Measurements from ENCODE around the gene NUBP1.
"Not testable (repeated sequence)": the region's sequence is repeated elsewhere in the genome, so short reads cannot be mapped to it uniquely, and the experiment has no call there.

NUBP1 gene

DNA sequence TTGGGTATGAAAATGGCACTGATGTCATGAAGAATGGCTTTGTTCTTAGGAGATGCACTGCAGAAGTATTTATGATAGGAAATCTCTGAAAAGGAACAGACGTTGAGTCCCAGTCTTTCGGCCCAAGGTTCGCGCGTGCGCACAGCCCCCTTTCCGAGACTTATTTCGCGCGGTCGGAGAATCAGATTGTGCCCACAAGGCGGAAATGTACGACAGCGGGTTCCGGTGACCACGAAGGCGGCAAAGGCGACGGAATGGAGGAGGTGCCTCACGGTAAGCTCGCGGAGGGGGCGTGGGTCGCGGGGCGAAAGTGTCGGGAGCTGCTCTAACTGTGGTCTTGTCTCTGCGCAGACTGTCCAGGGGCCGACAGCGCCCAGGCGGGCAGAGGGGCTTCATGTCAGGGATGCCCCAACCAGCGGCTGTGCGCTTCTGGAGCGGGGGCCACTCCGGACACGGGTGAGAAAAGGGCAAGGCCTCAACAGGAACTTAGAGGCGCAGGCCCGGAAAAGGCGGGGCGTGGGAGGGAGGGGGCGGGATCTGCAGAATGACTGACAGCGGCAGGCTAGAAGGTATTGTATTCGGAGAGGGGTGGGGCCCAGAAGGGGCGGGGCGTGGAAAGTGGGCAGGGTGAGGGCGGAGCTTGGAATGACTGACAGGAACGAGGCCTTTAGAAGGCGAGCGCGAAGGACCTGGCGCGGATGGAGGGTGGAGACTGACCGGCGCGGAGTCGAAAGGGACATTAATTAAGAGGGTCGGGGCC, at the start of gene NUBP1:
TSS of gene NUBP1 (plus strand) at position 233 of the 760 bp plus-strand sequence. CDS start at position 255, 22 bp downstream.
- peak; percentile 98 to 99 for DNase-seq (ENCODE audit: low read depth in 2 of 2)

DNA sequence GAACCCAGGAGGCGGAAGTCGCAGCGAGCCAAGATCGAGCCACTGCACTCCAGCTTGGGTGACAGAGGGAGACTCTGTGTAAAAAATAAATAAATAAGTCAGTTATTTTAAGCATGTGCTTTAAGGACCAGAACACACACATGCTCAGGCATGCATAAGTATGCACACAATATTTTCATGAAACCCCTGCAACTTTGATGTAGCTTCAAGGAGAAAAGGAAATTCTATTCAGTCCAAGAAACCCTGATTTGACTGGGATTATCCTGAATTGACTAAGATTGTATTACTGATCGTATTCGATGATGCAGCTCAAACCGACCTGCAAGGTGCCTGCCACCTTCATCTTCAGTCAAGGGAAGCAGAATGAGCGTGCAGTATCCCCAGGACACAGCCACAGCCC, 49.8 kb upstream of the NUBP1 start:
- DNase-seq (ENCODE audit: low read depth in 2 of 2), result no peak

DNA sequence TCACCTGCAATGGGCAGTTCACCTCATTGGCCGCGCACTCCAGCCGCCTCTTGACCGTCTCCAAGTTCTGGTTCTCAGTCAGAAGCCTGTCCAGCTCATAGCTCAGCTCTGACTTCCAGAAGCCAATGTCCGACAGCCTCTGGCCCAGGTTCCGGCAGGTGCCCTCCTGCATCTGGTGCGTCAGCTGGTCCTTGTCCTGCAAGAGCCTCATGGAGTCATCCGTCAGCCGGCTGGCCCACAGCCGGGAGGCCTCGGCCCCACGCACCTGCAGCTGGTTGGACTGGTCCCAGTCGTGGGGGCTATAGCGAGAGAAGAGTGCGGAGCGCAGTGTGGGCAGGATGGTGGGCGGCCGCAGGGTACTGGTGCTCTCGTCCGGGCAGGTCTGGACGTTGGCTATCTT, 49.3 kb upstream of the NUBP1 start:
- no peak for DNase-seq (ENCODE audit: low read depth in 2 of 2)

DNA sequence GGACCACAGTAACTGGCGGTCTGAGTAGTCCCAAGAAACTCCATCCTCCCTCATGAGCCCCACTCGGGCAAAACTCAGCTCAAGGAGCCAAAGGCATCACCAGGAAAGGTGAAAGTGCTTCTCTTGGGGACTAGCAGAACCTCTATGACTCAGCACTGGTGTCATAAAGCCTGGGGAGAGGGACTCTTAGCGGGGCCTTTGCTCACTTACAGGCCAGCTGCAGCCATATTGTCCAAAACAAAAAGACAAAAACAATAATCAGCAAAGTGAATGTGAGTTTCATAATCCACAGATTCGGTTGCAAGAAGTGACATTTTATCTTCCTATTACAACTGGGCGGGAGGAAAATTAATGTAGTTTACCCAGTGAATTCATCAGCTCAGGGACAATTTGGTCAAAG, 48.8 kb upstream of the NUBP1 start, which contains the start of gene TEKT5:
TSS of gene TEKT5 (minus strand) at position 101 of the 400 bp plus-strand sequence. CDS start at position 44, 57 bp downstream.
- no peak for DNase-seq (ENCODE audit: low read depth in 2 of 2)

DNA sequence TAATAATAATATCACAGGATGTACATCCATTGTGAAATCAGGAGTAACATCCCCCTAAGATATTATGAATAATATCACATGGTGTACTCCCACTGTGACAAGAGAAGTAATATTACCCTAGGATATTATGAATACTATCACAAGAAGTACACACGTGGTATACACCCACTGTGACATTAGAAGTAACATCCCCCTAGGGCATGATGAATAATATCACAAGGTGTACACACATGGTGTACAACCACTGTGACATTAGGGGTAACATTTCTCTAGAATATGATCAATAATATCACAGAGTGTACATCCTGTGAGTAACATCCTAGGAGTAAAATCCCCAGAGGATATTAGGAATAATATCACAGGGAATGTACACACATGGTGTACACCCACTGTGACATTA, 43.9 kb upstream of the NUBP1 start:
- DNase-seq (ENCODE audit: low read depth in 2 of 2), result no peak

DNA sequence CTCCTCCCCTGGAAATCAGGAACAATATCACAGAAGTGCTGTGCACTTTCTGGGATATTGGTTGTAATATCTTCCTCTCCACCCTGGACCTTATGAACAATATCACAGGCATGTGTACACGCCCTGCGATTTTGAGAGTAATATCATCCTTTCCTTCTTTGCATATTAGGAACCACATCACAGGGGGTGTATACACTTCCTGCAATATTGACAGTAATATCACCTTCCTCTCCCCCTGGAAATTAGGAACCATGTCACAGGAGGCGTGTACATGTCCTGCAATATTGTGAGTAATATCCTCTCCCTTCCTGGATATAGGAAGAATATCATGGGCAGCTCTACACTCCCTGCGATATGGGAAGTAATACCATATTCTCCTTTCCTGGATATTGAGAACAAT, 34.7 kb upstream of the NUBP1 start:
- no peak for DNase-seq (ENCODE audit: low read depth in 2 of 2)

DNA sequence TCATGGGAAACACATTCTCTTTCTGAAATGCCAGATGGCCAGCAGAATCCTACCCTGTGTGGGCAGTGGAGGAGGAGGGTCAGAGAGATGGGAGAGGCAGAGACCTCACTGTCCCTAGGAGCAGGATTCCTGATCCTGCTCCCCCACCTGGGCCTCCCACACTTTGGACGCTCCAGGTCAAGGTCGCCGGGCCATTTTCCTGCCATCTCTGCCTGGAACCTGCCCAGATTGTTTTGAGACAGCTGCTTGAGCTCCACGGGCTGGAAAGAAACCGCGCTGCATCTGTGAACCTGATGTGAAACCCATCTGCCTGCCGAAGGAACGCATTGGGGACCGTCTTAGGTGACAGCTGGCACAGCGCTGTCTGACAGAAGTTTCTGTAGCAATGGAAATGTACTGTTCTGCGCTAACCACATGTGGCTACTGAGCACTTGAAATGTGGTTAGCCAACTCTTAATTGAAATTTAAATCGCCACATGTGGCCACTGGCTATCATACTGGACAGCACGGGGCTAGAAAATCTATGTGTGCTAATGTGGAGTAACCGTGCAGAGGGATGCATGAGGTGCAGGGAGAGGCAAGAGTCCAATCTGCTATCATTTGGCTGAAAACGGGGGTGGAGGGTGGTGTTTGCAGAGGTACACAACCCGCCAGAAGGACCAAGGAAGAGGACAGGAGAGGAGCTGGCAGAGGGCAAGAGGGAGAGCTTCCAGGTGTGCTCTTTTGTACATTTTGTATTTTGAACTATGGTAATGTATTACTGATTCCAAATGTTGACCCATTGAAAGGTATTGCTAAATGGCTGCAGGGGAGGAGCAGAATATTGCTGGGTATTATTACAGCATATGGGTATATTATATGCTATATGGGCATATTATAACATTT, 15.4 kb upstream of the NUBP1 start:
- DNase-seq (ENCODE audit: low read depth in 2 of 2), result no peak

DNA sequence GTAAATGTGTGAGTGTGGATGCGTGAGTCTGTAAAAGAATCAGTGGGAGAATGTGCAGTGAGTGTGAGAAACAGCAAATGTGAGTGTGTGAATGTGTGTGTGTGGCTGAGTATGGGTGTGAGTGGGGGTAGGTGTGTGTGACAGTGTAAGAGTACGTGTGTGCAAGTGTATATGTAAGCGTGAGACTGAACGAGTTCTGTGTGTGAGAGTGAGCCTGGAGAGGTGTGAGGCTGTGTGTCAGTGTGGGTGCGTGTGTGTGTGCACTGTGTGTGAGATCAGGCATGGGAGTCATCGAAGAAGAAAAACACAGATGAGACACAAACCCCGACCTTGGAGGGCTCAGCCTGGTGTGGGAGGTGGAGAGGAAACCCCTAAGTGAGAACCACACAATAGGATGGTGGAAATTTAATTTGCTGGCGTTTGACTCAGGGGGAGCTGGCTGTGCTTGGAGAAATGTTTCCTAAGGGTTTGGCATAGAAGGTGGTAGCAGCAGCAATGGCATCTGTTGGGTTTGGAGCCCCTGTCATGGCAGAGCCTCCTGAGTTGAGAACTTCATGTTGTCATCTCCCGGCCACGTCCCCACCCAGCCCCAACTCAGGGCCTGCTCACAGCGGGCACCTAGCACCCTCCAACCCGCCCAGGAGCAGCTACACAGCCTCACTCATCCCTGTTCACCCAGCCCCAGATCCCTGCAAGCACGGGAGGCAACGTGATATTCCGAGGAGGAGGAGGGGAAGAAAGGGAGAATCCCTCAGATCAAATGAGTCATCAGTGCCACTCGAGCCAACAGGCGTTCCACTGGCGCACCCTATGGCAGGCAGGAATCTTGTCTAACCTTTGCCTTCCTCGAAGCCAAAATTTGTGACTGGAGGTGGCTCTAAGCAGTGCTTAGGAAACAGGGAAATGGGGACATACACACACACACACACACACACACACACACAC, 14.3 kb upstream of the NUBP1 start:
- DNase-seq (ENCODE audit: low read depth in 2 of 2), result no peak

DNA sequence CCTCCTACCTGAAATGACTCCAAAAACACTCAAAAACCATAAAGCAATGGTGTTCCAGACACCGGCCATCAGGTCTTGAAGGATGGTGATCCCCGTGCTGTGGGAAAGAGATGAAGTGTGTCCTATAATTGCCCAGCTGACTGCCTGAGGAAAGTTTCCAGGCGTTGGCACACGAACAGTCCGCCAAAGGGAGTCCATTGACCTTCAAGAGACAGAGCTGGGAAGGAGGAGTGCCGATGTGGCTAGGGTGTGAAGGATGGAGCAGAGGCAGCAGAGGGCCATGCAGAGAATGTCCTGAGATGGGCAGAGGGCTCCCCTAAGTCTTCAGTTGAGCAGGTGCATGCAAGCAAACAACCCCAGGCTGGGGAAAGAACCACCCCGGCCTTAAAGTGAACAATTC, 11.9 kb upstream of the NUBP1 start:
- DNase-seq (ENCODE audit: low read depth in 2 of 2), result no peak

DNA sequence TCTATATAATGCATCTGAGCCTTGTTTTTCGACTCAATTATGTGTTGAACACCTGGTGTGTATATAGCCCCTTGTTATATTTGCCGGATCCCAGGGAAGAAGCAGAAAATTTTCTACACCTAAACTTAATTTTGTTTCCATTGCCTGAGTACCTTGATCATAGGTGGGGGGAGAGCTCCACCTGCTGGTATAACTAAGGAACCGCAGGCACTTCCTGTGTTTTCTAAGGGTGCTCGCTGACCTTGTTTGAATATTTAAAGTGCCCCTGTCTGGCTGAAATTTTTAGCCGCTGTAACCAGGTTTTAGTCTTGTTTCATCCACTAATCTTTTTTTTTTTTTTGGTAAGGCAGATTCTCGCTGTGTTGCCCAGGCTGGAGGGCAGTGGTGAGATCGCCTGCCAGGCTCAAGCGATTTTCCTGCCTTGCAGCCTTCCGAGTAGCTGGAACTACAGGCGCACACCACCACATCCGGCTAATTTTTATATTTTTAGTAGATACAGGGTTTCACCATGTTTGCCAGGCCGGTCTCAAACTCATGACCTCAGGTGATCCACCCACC, 6.5 kb upstream of the NUBP1 start:
- peak; percentile 35 to 44 for DNase-seq (ENCODE audit: low read depth in 2 of 2)

DNA sequence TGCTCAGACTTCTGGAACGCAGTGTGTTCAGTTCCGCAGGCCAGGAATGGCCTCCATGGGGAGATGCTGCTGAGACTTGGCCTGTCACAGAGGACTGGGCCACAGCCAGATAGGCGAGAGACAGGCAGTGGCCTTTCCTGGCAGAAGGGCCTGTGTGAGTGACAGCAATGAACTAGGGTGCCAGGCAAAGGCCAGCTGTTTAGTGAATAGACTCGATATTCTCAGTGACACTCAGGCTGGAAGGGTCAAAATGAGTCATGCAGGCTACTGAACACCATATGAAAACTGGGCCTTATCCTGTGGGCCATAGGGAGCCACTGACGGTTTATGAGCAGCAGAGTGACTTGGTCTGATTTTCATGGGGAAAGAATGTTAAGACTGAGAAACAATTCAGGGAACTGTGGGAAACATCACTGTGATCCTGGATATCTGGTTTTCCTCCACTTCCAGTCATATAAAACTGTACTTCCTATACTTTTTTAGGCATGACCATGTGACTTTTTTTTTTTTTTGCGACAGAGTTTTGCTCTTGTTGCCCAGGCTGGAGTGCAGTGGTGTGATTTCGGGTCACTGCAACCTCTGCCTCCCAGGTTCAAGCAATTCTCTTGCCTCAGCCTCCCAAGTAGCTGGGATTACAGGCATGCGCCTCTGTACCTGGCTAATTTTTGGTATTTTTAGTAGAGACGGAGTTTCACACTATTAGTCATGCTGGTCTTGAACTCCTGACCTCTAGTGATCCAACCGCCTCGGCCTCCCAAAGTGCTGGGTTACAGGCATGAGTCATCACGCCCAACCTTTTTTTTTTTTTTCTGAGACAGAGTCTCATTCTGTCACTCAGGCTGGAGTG, 5.2 kb upstream of the NUBP1 start:
- peak; percentile 10 to 33 for DNase-seq (ENCODE audit: low read depth in 2 of 2)

DNA sequence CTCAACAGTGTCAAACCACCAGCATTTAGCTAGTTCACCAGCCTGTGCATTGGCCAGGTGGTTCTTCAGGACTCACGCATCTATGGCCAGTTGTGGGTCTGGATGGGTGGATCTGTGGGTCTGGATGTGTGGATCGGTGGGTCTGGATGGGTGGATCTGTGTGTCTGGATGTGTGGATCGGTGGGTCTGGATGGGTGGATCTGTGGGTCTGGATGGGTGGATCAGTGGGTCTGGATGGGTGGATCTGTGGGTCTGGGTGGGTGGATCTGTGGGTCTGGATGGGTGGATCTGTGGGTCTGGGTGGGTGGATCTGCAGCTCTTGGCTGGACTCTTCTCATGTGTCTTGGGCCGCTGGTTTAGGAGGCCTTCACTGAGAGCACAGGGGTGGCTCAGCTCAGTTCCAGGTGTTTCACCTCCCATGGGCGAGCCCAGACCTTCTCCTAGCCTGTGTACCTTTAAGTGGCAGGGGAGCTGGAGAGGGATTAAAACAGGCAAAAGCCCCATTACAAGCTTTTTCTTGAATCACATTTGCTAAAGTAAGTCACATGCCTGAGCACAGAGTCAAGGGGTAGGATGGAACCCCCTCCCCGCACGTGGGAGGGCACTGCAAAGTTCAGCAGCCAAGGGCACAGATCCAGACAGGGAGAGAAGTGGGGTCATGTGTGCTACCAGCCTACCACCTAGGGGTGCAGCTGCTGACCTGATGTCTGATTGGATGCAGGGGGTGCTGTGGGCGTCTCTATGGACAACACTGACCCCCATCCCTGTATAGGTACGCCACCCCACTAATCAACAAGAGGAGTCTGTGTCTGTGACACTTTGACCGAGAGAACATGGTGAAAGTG, 3.4 kb upstream of the NUBP1 start:
- DNase-seq (ENCODE audit: low read depth in 2 of 2), result no peak

DNA sequence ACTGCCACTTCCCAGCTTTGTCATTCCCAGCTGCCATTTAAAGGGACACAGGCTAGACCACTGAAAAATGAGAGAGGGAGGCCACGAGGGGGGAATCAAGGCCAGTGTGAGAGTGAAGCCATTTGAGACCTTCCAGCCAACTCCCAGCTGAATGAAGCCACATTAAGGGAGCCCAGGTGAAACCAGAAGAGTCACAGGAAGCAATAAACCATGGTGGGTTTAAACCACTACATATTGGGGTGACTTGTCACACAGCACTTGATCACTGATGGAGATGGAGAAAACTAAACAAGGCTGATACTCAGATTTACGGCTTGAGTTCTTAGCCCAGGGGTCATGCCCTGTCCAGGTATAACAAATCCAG, 2.8 kb upstream of the NUBP1 start:
- no peak for DNase-seq (ENCODE audit: low read depth in 2 of 2)

DNA sequence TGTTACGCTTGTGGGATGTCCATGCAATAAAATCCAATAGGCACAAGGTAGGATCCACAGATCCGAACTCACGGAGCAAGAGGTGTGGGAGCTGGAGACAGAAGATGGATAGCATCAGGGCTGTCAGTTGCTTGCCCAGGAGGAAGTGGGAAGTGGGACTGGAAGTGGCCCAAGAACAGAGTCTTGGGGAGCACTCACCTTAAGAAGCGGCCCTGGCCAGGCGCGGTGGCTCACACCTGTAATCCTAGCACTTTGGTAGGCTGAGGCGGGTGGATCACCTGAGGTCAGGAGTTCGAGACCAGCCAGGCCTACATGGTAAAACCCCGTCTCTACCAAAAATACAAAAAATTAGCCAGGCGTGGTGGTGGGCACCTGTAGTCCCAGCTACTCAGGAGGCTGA, 2.4 kb upstream of the NUBP1 start:
- not testable (repeated sequence) for DNase-seq (ENCODE audit: low read depth in 2 of 2)

DNA sequence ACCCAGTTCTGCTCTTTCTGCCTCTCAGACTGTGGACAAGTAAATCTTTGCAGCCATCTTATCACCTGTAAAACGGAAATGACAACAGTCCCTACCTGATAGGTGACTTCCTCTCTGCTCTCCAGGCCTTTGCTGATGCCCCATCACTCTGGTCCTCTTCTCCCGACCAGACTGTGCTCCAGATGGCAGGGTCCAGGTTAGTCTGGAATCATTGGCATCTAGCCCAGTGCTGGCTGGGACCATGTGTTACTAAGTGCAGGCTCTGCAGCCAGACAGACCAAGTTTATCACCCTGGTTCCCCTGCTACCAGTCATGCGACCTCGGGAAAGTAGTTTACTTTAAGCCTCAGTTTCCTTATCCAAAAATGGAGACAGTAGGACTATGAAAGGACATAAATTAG, 1.8 kb upstream of the NUBP1 start:
- no peak for DNase-seq (ENCODE audit: low read depth in 2 of 2)

DNA sequence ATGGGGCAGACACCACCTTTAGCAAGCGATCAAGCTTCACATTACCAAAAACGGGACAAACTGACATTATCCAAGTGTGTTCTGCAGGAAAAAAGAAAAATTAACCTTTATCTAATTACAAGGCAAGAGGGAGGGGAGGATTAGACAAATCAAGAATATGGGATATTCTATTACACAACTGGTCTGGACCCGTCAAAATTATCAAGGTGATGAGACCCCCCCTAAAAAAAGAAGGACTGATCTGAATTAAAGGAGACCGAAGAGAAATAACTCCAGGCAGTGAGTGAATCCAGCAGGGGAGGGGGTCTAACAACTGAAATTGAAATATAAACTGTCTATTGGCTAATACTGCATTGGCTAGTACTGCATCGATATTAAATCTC, 424 bp upstream of the NUBP1 start:
- DNase-seq (ENCODE audit: low read depth in 2 of 2), result no peak

DNA sequence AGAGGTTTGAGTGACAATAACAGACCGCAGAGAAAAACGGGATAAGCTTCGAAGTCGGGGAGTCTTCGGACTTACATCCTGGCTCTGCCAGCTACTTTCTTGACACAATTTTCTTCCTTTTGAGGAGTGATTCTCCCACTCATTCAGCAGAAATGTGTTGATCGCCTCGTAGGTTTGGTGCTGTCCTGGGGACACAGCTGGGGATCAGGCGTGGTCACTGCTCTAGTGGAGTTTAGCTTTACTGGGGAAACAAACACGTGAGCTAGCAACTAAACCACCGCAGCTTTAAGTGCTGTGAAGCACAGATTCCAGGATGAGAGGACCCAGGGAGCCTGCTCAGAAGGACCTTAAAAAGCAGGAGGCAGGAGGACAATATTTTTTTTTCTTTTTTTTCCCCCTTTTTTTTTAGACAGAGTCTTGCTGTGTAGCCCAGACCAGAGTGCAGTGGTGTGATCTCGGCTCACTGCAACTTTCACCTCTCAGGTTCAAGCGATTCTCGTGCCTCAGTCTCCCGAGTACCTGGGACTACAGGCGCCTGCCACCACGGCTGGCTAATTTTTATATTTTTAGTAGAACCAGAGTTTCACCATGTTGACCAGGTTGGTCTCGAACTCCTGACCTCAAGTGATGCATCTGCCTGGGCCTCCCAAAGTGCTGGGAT, 858 bp downstream of the NUBP1 start:
- no peak for DNase-seq (ENCODE audit: low read depth in 2 of 2)

DNA sequence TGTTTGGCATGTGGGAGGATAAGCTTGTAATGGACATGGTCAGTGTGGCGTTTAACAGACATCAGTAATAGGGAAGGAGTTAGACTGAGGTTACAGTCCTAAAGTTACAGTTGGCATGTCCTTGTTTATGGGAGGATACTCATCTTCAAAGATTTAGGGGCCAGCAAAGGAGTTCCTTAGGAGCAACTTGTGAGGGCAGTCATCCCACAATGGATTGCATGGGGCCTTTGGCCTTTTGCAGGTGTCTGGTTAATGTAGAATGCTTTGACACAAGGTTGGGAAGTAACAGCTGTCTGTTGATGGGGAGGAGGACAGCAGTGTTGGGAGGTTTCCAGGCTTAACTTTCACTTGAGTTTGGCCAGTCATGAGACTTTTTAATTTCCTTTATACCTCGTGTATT, 2.2 kb downstream of the NUBP1 start:
- DNase-seq (ENCODE audit: low read depth in 2 of 2), result no peak

DNA sequence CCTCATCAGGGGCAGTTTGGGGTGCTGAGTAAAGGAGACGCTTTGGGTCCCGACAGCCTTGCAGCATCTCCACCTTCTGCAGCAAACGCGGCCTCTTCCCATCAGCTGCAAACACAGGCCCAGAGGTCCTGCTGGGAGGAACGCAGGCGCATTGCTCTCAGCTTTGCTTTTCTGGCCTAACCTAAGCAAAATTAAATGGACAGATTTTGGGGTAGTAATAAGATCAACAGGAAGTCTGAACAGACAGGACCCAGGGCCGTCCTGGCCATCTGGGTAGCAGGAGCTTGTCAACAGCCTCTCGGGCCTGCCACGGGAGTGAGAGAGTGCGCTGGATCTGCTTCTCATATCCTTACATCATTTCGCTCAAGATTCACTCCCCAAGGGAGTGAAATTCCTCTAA, 7.2 kb downstream of the NUBP1 start:
- no peak for DNase-seq (ENCODE audit: low read depth in 2 of 2)
